ENCODE measurements around the gene BAHCC1.

Gene BAHCC1

GRCh38 chr17:81464586-81464985, 69.3 kb downstream of the BAHCC1 start (continued):
- TF ChIP-seq, protein P1, sequence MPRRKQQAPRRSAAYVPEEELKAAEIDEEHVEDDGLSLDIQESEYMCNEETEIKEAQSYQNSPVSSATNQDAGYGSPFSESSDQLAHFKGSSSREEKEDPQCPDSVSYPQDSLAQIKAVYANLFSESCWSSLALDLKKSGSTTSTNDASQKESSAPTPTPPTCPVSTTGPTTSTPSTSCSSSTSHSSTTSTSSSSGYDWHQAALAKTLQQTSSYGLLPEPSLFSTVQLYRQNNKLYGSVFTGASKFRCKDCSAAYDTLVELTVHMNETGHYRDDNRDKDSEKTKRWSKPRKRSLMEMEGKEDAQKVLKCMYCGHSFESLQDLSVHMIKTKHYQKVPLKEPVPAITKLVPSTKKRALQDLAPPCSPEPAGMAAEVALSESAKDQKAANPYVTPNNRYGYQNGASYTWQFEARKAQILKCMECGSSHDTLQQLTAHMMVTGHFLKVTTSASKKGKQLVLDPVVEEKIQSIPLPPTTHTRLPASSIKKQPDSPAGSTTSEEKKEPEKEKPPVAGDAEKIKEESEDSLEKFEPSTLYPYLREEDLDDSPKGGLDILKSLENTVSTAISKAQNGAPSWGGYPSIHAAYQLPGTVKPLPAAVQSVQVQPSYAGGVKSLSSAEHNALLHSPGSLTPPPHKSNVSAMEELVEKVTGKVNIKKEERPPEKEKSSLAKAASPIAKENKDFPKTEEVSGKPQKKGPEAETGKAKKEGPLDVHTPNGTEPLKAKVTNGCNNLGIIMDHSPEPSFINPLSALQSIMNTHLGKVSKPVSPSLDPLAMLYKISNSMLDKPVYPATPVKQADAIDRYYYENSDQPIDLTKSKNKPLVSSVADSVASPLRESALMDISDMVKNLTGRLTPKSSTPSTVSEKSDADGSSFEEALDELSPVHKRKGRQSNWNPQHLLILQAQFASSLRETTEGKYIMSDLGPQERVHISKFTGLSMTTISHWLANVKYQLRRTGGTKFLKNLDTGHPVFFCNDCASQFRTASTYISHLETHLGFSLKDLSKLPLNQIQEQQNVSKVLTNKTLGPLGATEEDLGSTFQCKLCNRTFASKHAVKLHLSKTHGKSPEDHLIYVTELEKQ (tag by site-specific recombination; IDR thresholded peaks at IDR 0.05; ENCODE audit: borderline replicate concordance) = no peak
- no peak for TF ChIP-seq ZNF175 (tag by site-specific recombination; IDR thresholded peaks at IDR 0.05)
- TF ChIP-seq ZBTB11 (tag by site-specific recombination; conservative IDR thresholded peaks at IDR 0.05; ENCODE audit: low read depth) = no peak
- TF ChIP-seq KLF9 (tag by site-specific recombination; IDR thresholded peaks at IDR 0.05; ENCODE audit: low read depth) = no peak
- TF ChIP-seq SP7 (tag by site-specific recombination; IDR thresholded peaks at IDR 0.05) = no peak
- TF ChIP-seq PBX3 (CRISPR knock-in tag; IDR thresholded peaks at IDR 0.05) = no peak

DNA sequence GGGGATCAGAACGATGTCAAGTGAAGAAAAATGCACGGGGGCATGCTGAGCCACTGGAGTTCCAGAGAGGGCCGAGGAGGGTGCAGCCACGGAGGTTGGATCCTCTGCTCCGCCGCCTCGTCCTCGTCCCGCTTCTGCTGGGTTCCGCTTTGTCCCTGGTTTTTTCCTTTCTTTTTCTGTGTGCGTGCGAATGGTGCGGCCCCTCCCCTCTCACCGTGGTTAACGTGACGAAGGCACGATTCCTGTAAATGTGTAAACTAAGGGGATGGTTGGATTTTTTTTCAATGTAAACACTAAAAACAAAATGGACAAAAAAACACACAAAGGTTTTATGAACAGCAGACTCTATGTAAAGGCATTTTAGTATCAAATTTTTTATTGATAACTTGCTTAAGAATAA, 70.7 kb downstream of the BAHCC1 start:
- Histone ChIP-seq H3K4me3 (ENCODE audit: low read depth, low read length) (no peak overlapping the region), H3K4me1 (ENCODE audit: control insufficient read depth, insufficient read depth, low read length) (no peaks in the 10 kb centered on the region), H3K27ac (ENCODE audit: extremely low read depth, low read depth, low read length) (no peak overlapping the region), H3K36me3 (ENCODE audit: control insufficient read depth in 2 of 2, insufficient read depth in 1 of 2, low read length in 2 of 2) (peaks cover 0 to 40% of the 10 kb centered on the region in 2 experiments; a peak in 1 of 3 replicates), H3K9me3 (ENCODE audit: control insufficient read depth, insufficient read depth, low read depth, low read length) (no peaks in the 10 kb centered on the region)
- ChIA-PET POLR2A (no interaction called here), CTCF (no interaction called here)
- TF ChIP-seq HOXC10 (CRISPR knock-in tag; IDR thresholded peaks at IDR 0.05) (no peak), ZNF184 (tag by site-specific recombination; IDR thresholded peaks at IDR 0.05) (no peak), ZNF404 (tag by site-specific recombination; IDR thresholded peaks at IDR 0.05) (no peak), TCF7L2 (IDR thresholded peaks at IDR 0.05; ENCODE audit: borderline replicate concordance, low read depth, low read length) (no peak), GFI1B (tag by site-specific recombination; IDR thresholded peaks at IDR 0.05) (no peak)

DNA sequence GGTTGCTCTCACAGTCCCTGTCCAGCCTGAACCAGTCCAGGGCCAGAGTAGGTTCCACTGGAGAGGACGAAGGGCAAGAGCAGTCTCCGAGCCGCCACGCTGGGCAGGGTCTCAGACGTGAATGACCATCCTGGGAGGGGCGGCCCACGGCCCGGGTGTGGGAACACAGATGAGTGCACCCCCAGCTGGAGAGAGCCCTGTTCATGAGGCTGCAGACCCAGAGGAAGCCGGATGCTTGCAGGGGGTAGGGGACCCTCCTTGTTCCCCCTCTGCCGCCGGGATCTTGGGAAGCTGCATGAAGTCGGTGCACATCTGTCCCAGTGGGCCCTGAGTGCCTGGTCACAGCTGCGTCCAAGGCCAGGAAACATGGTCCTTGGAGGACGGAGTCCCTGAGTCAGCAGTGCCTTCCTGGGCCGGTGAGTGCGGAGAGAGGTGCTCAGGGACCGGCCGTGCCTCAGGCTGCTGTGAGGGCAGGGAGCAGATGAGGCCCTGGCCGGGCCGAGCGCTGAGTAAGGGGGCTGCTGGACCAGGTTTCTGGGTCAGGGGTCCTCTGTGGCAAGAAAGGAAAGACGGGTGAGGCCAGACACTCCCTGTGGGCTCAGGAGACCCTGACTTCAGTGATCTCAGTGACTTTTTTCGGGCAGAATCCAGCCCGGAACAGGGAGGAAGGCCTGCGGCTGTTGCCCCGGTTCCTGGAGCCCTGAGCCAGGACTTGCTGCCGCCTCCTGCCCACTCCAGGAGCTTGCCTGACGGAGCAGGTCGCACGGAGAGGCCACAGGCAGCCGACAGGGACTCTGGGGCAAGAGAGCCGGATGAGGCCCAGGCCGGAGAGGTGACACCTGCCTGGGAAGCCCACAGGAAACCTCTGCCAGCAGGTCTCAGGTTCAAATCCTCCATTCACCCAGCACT, 71.6 kb downstream of the BAHCC1 start:
- H3K9me3 ChIP-seq (ENCODE audit: control insufficient read depth, insufficient read depth, low read depth, low read length) = no peaks in the 10 kb centered on the region
- H3K4me1 ChIP-seq (ENCODE audit: control insufficient read depth, insufficient read depth, low read length) = no peaks in the 10 kb centered on the region
- H3K4me3 ChIP-seq (ENCODE audit: low read depth, low read length) = no peak overlapping the region
- H3K36me3 ChIP-seq (ENCODE audit: control insufficient read depth in 2 of 2, insufficient read depth in 1 of 2, low read length in 2 of 2) = peaks cover 0 to 31% of the 10 kb centered on the region in 2 experiments; a peak in 1 of 3 replicates
- ChIA-PET POLR2A (no interaction called here), CTCF (interaction anchor here (0.5 kb wide), 1 partner anchor 91 kb away, joined by 3 read pairs; no protein-coding TSS in a partner anchor)
- no peak overlapping the region for H3K27ac ChIP-seq (ENCODE audit: extremely low read depth, low read depth, low read length)
- TF ChIP-seq ZBTB8A (tag by site-specific recombination; IDR thresholded peaks at IDR 0.05) = peak; percentile 52
- TF ChIP-seq SP7 (tag by site-specific recombination; IDR thresholded peaks at IDR 0.05) = no peak
- no peak for TF ChIP-seq PRDM1 (tag by site-specific recombination; IDR thresholded peaks at IDR 0.05)
- TF ChIP-seq ZNF785 (tag by site-specific recombination; IDR thresholded peaks at IDR 0.05) = no peak

All from HEK293 (cell line).